Measurements from ENCODE around the gene FCHSD2. TPM values are rescaled to one million over a fixed set of nuclear protein-coding genes. Genes with fewer than 3 reads are reported as not detected.

The FCHSD2 gene
- total and polyA plus RNA-seq, 2 of the 13 experiments (the other 11 are each of a cell fraction or from before 2014, with no cell fraction given), result 20.5 to 24.8 TPM

- peak; percentile 32; the same call in 1 of the 2 replicates for TF ChIP-seq ZFP91 (CRISPR knock-in tag; IDR thresholded peaks at IDR 0.05; ENCODE audit: borderline replicate concordance)
- TF ChIP-seq NBN (conservative IDR thresholded peaks at IDR 0.05), result no peak
- no peak for TF ChIP-seq UBTF (CRISPR knock-in tag; IDR thresholded peaks at IDR 0.05)
- peak; percentile 93 for TF ChIP-seq ZNF687 (CRISPR knock-in tag; IDR thresholded peaks at IDR 0.05)
- TF ChIP-seq ATF6 (CRISPR knock-in tag; conservative IDR thresholded peaks at IDR 0.05), result no peak
- no peak for TF ChIP-seq NFYC (CRISPR knock-in tag; IDR thresholded peaks at IDR 0.05)
- TF ChIP-seq ARID4A (CRISPR knock-in tag; IDR thresholded peaks at IDR 0.05; ENCODE audit: borderline replicate concordance), result peak; percentile 38
- no peak for TF ChIP-seq MTF1 (CRISPR knock-in tag; IDR thresholded peaks at IDR 0.05)
- TF ChIP-seq ZNF747 (CRISPR knock-in tag; IDR thresholded peaks at IDR 0.05; ENCODE audit: borderline replicate concordance), result no peak
- no peak for TF ChIP-seq EEA1 (CRISPR knock-in tag; IDR thresholded peaks at IDR 0.05; ENCODE audit: borderline replicate concordance)
- TF ChIP-seq ZNF737 (CRISPR knock-in tag; IDR thresholded peaks at IDR 0.05; ENCODE audit: borderline replicate concordance), result no peak
These were observed 320.0 kb downstream of the FCHSD2 start (continued) for GRCh38 chr11:72821920-72822799.
